Kasumi-1 (cell line): Measurements from ENCODE around the gene SLC66A1.

Experiments
- DNase-seq, 2 experiments: peaks; one replicate each; lab custom pipeline; 2025; lab: John Stamatoyannopoulos, UW

Gene SLC66A1

GRCh38 chr1:19325368-19325957 lies 13.3 kb downstream of the SLC66A1 start:
- no peak for DNase-seq

- peak; percentile 65 to 70 for DNase-seq
These were observed 14.0 kb downstream of the SLC66A1 start for GRCh38 chr1:19325958-19326747.

- DNase-seq, result no peak
These were observed 14.6 kb downstream of the SLC66A1 start for GRCh38 chr1:19326748-19327065.

GRCh38 chr1:19327301-19327700 lies 15.2 kb downstream of the SLC66A1 start:
- no peak for DNase-seq

- DNase-seq, result no peak
These were observed 15.6 kb downstream of the SLC66A1 start for GRCh38 chr1:19327736-19328135.

- no peak for DNase-seq
These were observed 16.4 kb downstream of the SLC66A1 start for GRCh38 chr1:19328486-19328885.

- DNase-seq, result no peak
These were observed 17.1 kb downstream of the SLC66A1 start for GRCh38 chr1:19329188-19329587.

- DNase-seq, result no peak
These were observed 17.5 kb downstream of the SLC66A1 start for GRCh38 chr1:19329611-19330010.

- DNase-seq, result no peak
These were observed 18.5 kb downstream of the SLC66A1 start for GRCh38 chr1:19330449-19331135.

GRCh38 chr1:19331262-19331878 lies 19.2 kb downstream of the SLC66A1 start:
- DNase-seq, result no peak

GRCh38 chr1:19332832-19333231 lies 20.7 kb downstream of the SLC66A1 start:
- DNase-seq, result no peak

- no peak for DNase-seq
These were observed 21.6 kb downstream of the SLC66A1 start for GRCh38 chr1:19333587-19334354.

- no peak for DNase-seq
These were observed 24.4 kb downstream of the SLC66A1 start for GRCh38 chr1:19336543-19336942.

GRCh38 chr1:19337289-19337688 lies 25.2 kb downstream of the SLC66A1 start:
- no peak for DNase-seq

GRCh38 chr1:19338323-19338762 lies 26.2 kb downstream of the SLC66A1 start:
- no peak for DNase-seq

GRCh38 chr1:19339214-19339861 lies 27.2 kb downstream of the SLC66A1 start:
- DNase-seq, result no peak

- no peak for DNase-seq
These were observed 28.3 kb downstream of the SLC66A1 start for GRCh38 chr1:19340387-19340937.

GRCh38 chr1:19341201-19342061 lies 29.3 kb downstream of the SLC66A1 start:
- peak; percentile 57 to 59 for DNase-seq

GRCh38 chr1:19342062-19342750 lies 30.1 kb downstream of the SLC66A1 start:
- DNase-seq, result no peak
